HG02642 (cell line): Measurements from ENCODE around the gene PHACTR1.

Experiments
- ATAC-seq: cut with Tn5 transposase; IDR thresholded peaks from one replicate; pipeline ENCODE4 v1.9.1; 2021; ENCODE audit warnings: mild to moderate bottlenecking; ENCODE audit not compliant: unreplicated experiment, poor library complexity

The PHACTR1 gene

GRCh38 chr6:12798326-12798725, 81.8 kb downstream of the PHACTR1 start:
- ATAC-seq: no peak

GRCh38 chr6:12800120-12800519, 83.6 kb downstream of the PHACTR1 start:
- ATAC-seq: no peak

GRCh38 chr6:12801141-12801540, 84.6 kb downstream of the PHACTR1 start:
- ATAC-seq: no peak

GRCh38 chr6:12802440-12802839, 85.9 kb downstream of the PHACTR1 start:
- ATAC-seq: no peak

GRCh38 chr6:12803486-12803885, 86.9 kb downstream of the PHACTR1 start:
- ATAC-seq: no peak

- no peak for ATAC-seq
These were observed 88.5 kb downstream of the PHACTR1 start for GRCh38 chr6:12804952-12805645.

- no peak for ATAC-seq
These were observed 89.6 kb downstream of the PHACTR1 start for GRCh38 chr6:12806136-12806535.

GRCh38 chr6:12806796-12807195, 90.2 kb downstream of the PHACTR1 start:
- ATAC-seq: no peak

GRCh38 chr6:12811519-12811918, 95.0 kb downstream of the PHACTR1 start:
- no peak for ATAC-seq

- ATAC-seq: no peak
These were observed 96.8 kb downstream of the PHACTR1 start for GRCh38 chr6:12813321-12813720.

GRCh38 chr6:12814015-12814414, 97.4 kb downstream of the PHACTR1 start:
- ATAC-seq: no peak

- no peak for ATAC-seq
These were observed 98.5 kb downstream of the PHACTR1 start for GRCh38 chr6:12815089-12815488.

GRCh38 chr6:12815884-12816600, 99.5 kb downstream of the PHACTR1 start:
- no peak for ATAC-seq

GRCh38 chr6:12818324-12818723, 101.8 kb downstream of the PHACTR1 start:
- no peak for ATAC-seq

GRCh38 chr6:12823847-12824246, 107.3 kb downstream of the PHACTR1 start:
- ATAC-seq: no peak

- ATAC-seq: no peak
These were observed 110.0 kb downstream of the PHACTR1 start for GRCh38 chr6:12826584-12826983.

- ATAC-seq: no peak
These were observed 111.4 kb downstream of the PHACTR1 start for GRCh38 chr6:12827921-12828320.

GRCh38 chr6:12832226-12832735, 115.7 kb downstream of the PHACTR1 start:
- no peak for ATAC-seq

GRCh38 chr6:12836009-12836408, 119.4 kb downstream of the PHACTR1 start:
- no peak for ATAC-seq

GRCh38 chr6:12841619-12842018, 125.1 kb downstream of the PHACTR1 start:
- ATAC-seq: no peak

- no peak for ATAC-seq
These were observed 125.5 kb downstream of the PHACTR1 start for GRCh38 chr6:12842114-12842513.

GRCh38 chr6:12842658-12843057, 126.1 kb downstream of the PHACTR1 start:
- no peak for ATAC-seq
